Measurements from ENCODE around the gene RAB31.

- TF ChIP-seq CTCF (IDR thresholded peaks at IDR 0.05; ENCODE audit: low read depth, low read length), result no peak
- TF ChIP-seq MAX (IDR thresholded peaks at IDR 0.05; ENCODE audit: low read depth, low read length), result no peak
- TF ChIP-seq POLR2A (IDR thresholded peaks at IDR 0.05; ENCODE audit: extremely low read depth, insufficient read length), result no peak
These were observed 16.9 kb downstream of the RAB31 start for GRCh38 chr18:9724797-9725585.
